ENCODE measurements around the gene KCTD8. TPM values are rescaled to one million over a fixed set of nuclear protein-coding genes. Genes with fewer than 3 reads are reported as not detected.

KCTD8 gene
- total RNA-seq, 1 donor from 2014 or later = 0.85 TPM

GRCh38 chr4:44462259-44462658 is 13.7 kb upstream of the KCTD8 start:
- no peaks in the 10 kb centered on the region for H3K4me1 Mint-ChIP-seq (ENCODE audit: unreplicated experiment)
- H3K9me3 Mint-ChIP-seq = no peaks in the 10 kb centered on the region
- peaks cover 12% of the 10 kb centered on the region for H3K27me3 Mint-ChIP-seq
- DNase-seq (ENCODE audit: extremely low spot score, unreplicated experiment) = no peak
- no peak overlapping the region for H3K4me3 Mint-ChIP-seq
- H3K36me3 Mint-ChIP-seq = no peaks in the 10 kb centered on the region
- no peak for TF ChIP-seq CTCF (conservative IDR thresholded peaks at IDR 0.05)
- no peak overlapping the region for H3K27ac Mint-ChIP-seq

GRCh38 chr4:44447563-44448504 is 775 bp downstream of the KCTD8 start:
- Mint-ChIP-seq H3K4me3 (peak overlapping the region; percentile 86), H3K27me3 (peaks cover 82% of the 10 kb centered on the region), H3K9me3 (no peaks in the 10 kb centered on the region), H3K27ac (no peak overlapping the region), H3K4me1 (ENCODE audit: unreplicated experiment) (peaks cover 5% of the 10 kb centered on the region), H3K36me3 (no peaks in the 10 kb centered on the region)
- peak; percentile 22 for TF ChIP-seq CTCF (conservative IDR thresholded peaks at IDR 0.05)
- peak; percentile 67 for DNase-seq (ENCODE audit: extremely low spot score, unreplicated experiment)

GRCh38 chr4:44446801-44447562 is 1.6 kb downstream of the KCTD8 start:
- H3K4me1 Mint-ChIP-seq (ENCODE audit: unreplicated experiment) = peaks cover 5% of the 10 kb centered on the region
- no peak overlapping the region for H3K27ac Mint-ChIP-seq
- H3K36me3 Mint-ChIP-seq = no peaks in the 10 kb centered on the region
- peaks cover 79% of the 10 kb centered on the region for H3K27me3 Mint-ChIP-seq
- H3K4me3 Mint-ChIP-seq = peak overlapping the region; percentile 86
- peak; percentile 65 for DNase-seq (ENCODE audit: extremely low spot score, unreplicated experiment)
- no peak for TF ChIP-seq CTCF (conservative IDR thresholded peaks at IDR 0.05)
- no peaks in the 10 kb centered on the region for H3K9me3 Mint-ChIP-seq

- no peaks in the 10 kb centered on the region for H3K9me3 Mint-ChIP-seq
- no peak for TF ChIP-seq CTCF (conservative IDR thresholded peaks at IDR 0.05)
- peaks cover 71% of the 10 kb centered on the region for H3K27me3 Mint-ChIP-seq
- no peak for DNase-seq (ENCODE audit: extremely low spot score, unreplicated experiment)
- peak overlapping the region; percentile 86 for H3K4me3 Mint-ChIP-seq
- peaks cover 5% of the 10 kb centered on the region for H3K4me1 Mint-ChIP-seq (ENCODE audit: unreplicated experiment)
- no peak overlapping the region for H3K27ac Mint-ChIP-seq
- no peaks in the 10 kb centered on the region for H3K36me3 Mint-ChIP-seq
Measured at GRCh38 chr4:44446191-44446590, 2.4 kb downstream of the KCTD8 start.

GRCh38 chr4:44438687-44439086 is 9.9 kb downstream of the KCTD8 start:
- no peak overlapping the region for H3K4me3 Mint-ChIP-seq
- TF ChIP-seq CTCF (conservative IDR thresholded peaks at IDR 0.05) = no peak
- no peak overlapping the region for H3K27ac Mint-ChIP-seq
- no peaks in the 10 kb centered on the region for H3K9me3 Mint-ChIP-seq
- no peaks in the 10 kb centered on the region for H3K36me3 Mint-ChIP-seq
- DNase-seq (ENCODE audit: extremely low spot score, unreplicated experiment) = no peak
- H3K27me3 Mint-ChIP-seq = peaks cover 30% of the 10 kb centered on the region
- H3K4me1 Mint-ChIP-seq (ENCODE audit: unreplicated experiment) = no peaks in the 10 kb centered on the region

All from type B pancreatic cell (in vitro differentiated cells).